GM12878 (cell line): ENCODE results near the gene PARM1. TPM values are rescaled to one million over a fixed set of nuclear protein-coding genes. Genes with fewer than 3 reads are reported as not detected.

ENCODE experiments used
- ATAC-seq: fragments of 200-7000 bp; cut with Tn5 transposase; 3 replicates; pipeline ENCODE4 v1.9.1; 2020; ENCODE audit warnings: mild to moderate bottlenecking, moderate library complexity
- BruUV-seq: library from RNA; stranded (reverse); fragments of 400-500 nt; replicated peaks from 2 replicates; lab custom pipeline; 2021; lab: Mats Ljungman, UMichigan
- CTCF ChIA-PET: fragments of 300-600 bp; sonication (Branson Sonifier 250); formaldehyde crosslinking; extraction: SDS; loops from one replicate; lab custom pipeline; 2021; ENCODE audit warnings: inconsistent platforms; lab: Yijun Ruan, JAX
- POLR2A ChIA-PET: fragments of 350-600 bp; formaldehyde crosslinking; extraction: SDS; loops from one replicate; lab custom pipeline; 2021; ENCODE audit warnings: inconsistent platforms; lab: Charles Lee
- RAD21 ChIA-PET: fragments of 300-600 bp; sonication (Branson Sonifier 250); formaldehyde crosslinking; loops from one replicate; lab custom pipeline; 2023; ENCODE audit warnings: antibody characterized with exemption; ENCODE audit not compliant: unreplicated experiment; lab: Charles Lee
- SMC1A ChIA-PET: fragments of 300-600 bp; sonication (Branson Sonifier 250); formaldehyde crosslinking; loops from one replicate; lab custom pipeline; 2023; ENCODE audit not compliant: unreplicated experiment, uncharacterized antibody; lab: Charles Lee
- DNase-seq: peaks from one replicate; pipeline ENCODE4 v3.0.0-alpha.2; 2011; ENCODE audit warnings: low read depth, low spot score
- FAIRE-seq: peaks from 3 replicates; lab custom pipeline; 2011; peaks lifted over from hg19 to GRCh38; lab: Jason Lieb, UNC
- H2AFZ ChIP-seq: 2 replicates; pipeline ENCODE4 v1.6.0; 2011; ENCODE audit warnings: low read depth, low read length, control low read depth; ENCODE audit not compliant: control insufficient read depth
- H3K27ac ChIP-seq: 2 replicates; pipeline ENCODE4 v1.5.1; 2011; ENCODE audit warnings: control low read depth; ENCODE audit not compliant: control insufficient read depth, insufficient read depth
- H3K27me3 ChIP-seq, 2 experiments: replicated peaks in 1 of 2; 2 replicates each; pipeline versions ENCODE4 v1.6.0 to v1.6.1; 2011; ENCODE audit warnings: low read length in 1 of 2; ENCODE audit not compliant: control insufficient read depth in 2 of 2, insufficient read depth in 2 of 2
- H3K36me3 ChIP-seq, 2 experiments: 2 replicates each; pipeline ENCODE4 v1.5.1; 2011; ENCODE audit warnings: low read length in 1 of 2; ENCODE audit not compliant: control insufficient read depth in 2 of 2, insufficient read depth in 2 of 2
- H3K4me1 ChIP-seq: 2 replicates; pipeline ENCODE4 v1.6.1; 2011; ENCODE audit warnings: mild to moderate bottlenecking, low read length, moderate library complexity, mixed read lengths; ENCODE audit not compliant: control insufficient read depth, insufficient read depth
- H3K4me2 ChIP-seq: 2 replicates; pipeline ENCODE4 v1.6.0; 2011; ENCODE audit warnings: control low read depth; ENCODE audit not compliant: control insufficient read depth, insufficient read depth
- H3K4me3 ChIP-seq: fragments of 200-600 bp; sonication (generic); 2 replicates; pipeline ENCODE4 v1.5.1; 2016
- H3K79me2 ChIP-seq: 2 replicates; pipeline ENCODE4 v1.6.0; 2011; ENCODE audit warnings: low read length; ENCODE audit not compliant: control insufficient read depth, insufficient read depth
- H3K9ac ChIP-seq: 2 replicates; pipeline ENCODE4 v1.8.0; 2011; ENCODE audit warnings: low read length, control low read depth, mixed read lengths; ENCODE audit not compliant: control insufficient read depth, insufficient read depth
- H3K9me3 ChIP-seq: replicated peaks from 3 replicates; pipeline ENCODE4 v1.5.1; 2011; ENCODE audit warnings: mild to moderate bottlenecking, low read length; ENCODE audit not compliant: control insufficient read depth, insufficient read depth
- H4K20me1 ChIP-seq: 2 replicates; pipeline ENCODE4 v1.6.0; 2011; ENCODE audit not compliant: control insufficient read depth, insufficient read depth
- BACH1 ChIP-seq: fragments of 450-650 bp; IDR thresholded peaks from 2 replicates; pipeline ENCODE4 v1.6.1; 2017; ENCODE audit warnings: mild to moderate bottlenecking, borderline replicate concordance
- BHLHE40 ChIP-seq, 2 experiments: fragments of 450-650 bp in 1 of 2; IDR thresholded peaks; 2 replicates each; pipeline ENCODE4 v1.6.1; 2011 to 2017; ENCODE audit warnings: low read depth in 2 of 2, borderline replicate concordance in 1 of 2, improper control_type of control experiment in 1 of 2, low read length in 1 of 2, mild to moderate bottlenecking in 1 of 2
- BMI1 ChIP-seq: fragments of 450-650 bp; IDR thresholded peaks from 2 replicates; pipeline ENCODE4 v1.6.1; 2016; ENCODE audit warnings: mild to moderate bottlenecking, moderate library complexity, borderline replicate concordance
- CHD2 ChIP-seq: IDR thresholded peaks from 2 replicates; pipeline ENCODE4 v1.6.1; 2011; ENCODE audit warnings: low read depth, low read length, improper control_type of control experiment, borderline replicate concordance
- GABPA ChIP-seq: IDR thresholded peaks from 2 replicates; pipeline ENCODE4 v1.6.1; 2014; ENCODE audit warnings: antibody characterized with exemption, low read depth, mild to moderate bottlenecking, inconsistent platforms
- RFX5 ChIP-seq: IDR thresholded peaks from 2 replicates; pipeline ENCODE4 v1.6.1; 2011; ENCODE audit warnings: low read depth, low read length, improper control_type of control experiment
- in situ Hi-C: fragments of 300-500 bp; cut with MboI; formaldehyde crosslinking; loops from 9 replicates; pipeline ENCODE4 v1.14.3; 2018; ENCODE audit warnings: mixed read lengths
- intact Hi-C: fragments of 100-400 bp; cut with micrococcal nuclease; formaldehyde crosslinking; loops from one replicate; pipeline ENCODE4 v1.14.2; 2022; ENCODE audit not compliant: unreplicated experiment
- polyA plus RNA-seq, 11 experiments: library from polyadenylated mRNA; depleted of rRNA in 4 of 11; unstranded in 6 of 11; stranded (reverse) in 5 of 11; fragments of >200 nt; fragmentation: Nextera tagmentation in 4 of 11; fragmentation: Illumina TruSeq in 1 of 11; extraction: Ambion mirVana in 4 of 11; extraction: Trizol in 1 of 11; gene quantifications; 1 replicate in 1 of 11; 2 replicates in 10 of 11; pipeline versions ENCODE4 v1.2.1 to v1.2.3, GENCODE V29; 2011 to 2016; ENCODE audit warnings: inconsistent platforms in 2 of 11, missing spikeins in 2 of 11, low read depth in 1 of 11
- total RNA-seq, 4 experiments: library from RNA; depleted of rRNA in 3 of 4; stranded (reverse); fragments of >200 nt in 3 of 4; fragmentation: Illumina TruSeq in 1 of 4; extraction: Trizol in 1 of 4; gene quantifications; 2 replicates each; pipeline versions ENCODE4 v1.2.1 to v1.2.3, GENCODE V29; 2013 to 2021

PARM1 gene
- total and polyA plus RNA-seq, 10 of the 15 experiments (the other 5 are each of a cell fraction or from before 2014, with no cell fraction given), result 13.9 to 56.2 (median 41.3) TPM

DNA sequence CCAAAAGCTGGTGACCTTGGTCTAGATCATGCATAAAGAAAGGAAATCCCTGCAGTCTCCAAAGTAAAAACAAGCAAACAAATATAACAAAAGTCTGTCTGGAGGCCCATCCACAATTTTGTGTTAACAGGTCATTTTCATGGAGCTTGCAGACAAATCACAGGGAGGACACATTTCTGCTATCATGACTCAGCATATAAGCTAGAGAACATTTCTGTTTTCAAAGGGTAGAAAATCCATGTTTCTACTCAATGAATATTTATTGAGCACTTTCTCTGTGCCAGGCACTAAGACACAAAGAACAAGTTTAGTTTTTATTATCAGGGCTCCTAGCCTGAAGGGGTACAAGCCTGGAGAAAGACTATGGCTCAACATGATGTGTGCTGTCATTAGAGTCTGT, 71.1 kb downstream of the PARM1 start:
- Histone ChIP-seq H3K27ac (no peak overlapping the region), H3K4me2 (no peak overlapping the region), H3K4me1 (peaks cover 10% of the 10 kb centered on the region; the same call in 1 of the 2 replicates), H3K9me3 (peaks cover 6% of the 10 kb centered on the region; the same call in 2 of the 3 replicates), H3K79me2 (no peaks in the 10 kb centered on the region), H2AFZ (no peak overlapping the region), H4K20me1 (no peaks in the 10 kb centered on the region), H3K27me3 (no peaks in the 10 kb centered on the region), H3K4me3 (no peak overlapping the region), H3K9ac (no peak overlapping the region), H3K36me3 (no peaks in the 10 kb centered on the region)
- intact Hi-C loops (loop anchor here (2.0 kb wide), 1 partner anchor 71 kb away; the partner anchor contains the start of gene PARM1), in situ Hi-C loops (no loop called here)
- FAIRE-seq, result no peak
- no peak for DNase-seq
- ChIA-PET POLR2A (interaction anchor here (0.6 to 1.3 kb wide), 4 partner anchors 27 to 511 kb away, joined by 3 to 4 read pairs (median 4); partner anchors contain the start of genes RCHY1 and THAP6), CTCF (interaction anchor here (1.2 to 1.5 kb wide), 5 partner anchors 11 to 129 kb away, joined by 3 to 8 read pairs (median 4); no protein-coding TSS in a partner anchor), SMC1A (interaction anchor here (0.9 to 2.0 kb wide), 10 partner anchors 9 to 75 kb away, joined by 3 to 11 read pairs (median 4); partner anchors contain the start of gene PARM1), RAD21 (interaction anchor here (1.1 to 2.8 kb wide), 6 partner anchors 10 to 70 kb away, joined by 3 to 15 read pairs (median 5); partner anchors contain the start of gene PARM1)
- no TSS peak for BruUV-seq
- ATAC-seq, result no peak
- TF ChIP-seq BACH1, result peak; percentile 82; the same call in 1 of the 2 replicates
- no peak for TF ChIP-seq BMI1
- TF ChIP-seq GABPA, result no peak
- TF ChIP-seq RFX5, result no peak
- TF ChIP-seq BHLHE40 (IDR thresholded peaks at IDR 0.05; ENCODE audit: borderline replicate concordance in 1 of 2, low read depth in 2 of 2, low read length in 1 of 2), result no peak
- no peak for TF ChIP-seq CHD2
